Keratinocyte (primary cell): ENCODE results near the gene SESTD1. TPM values are rescaled to one million over a fixed set of nuclear protein-coding genes. Genes with fewer than 3 reads are reported as not detected.

Source experiments
- DNase-seq: peaks from one replicate; pipeline ENCODE4 v3.0.0-alpha.2; 2011; ENCODE audit warnings: low read depth, missing footprints, low spot score
- FAIRE-seq: peaks from 2 replicates; lab custom pipeline; 2011; peaks lifted over from hg19 to GRCh38; lab: Jason Lieb, UNC
- H2AFZ ChIP-seq: 2 replicates; pipeline ENCODE4 v1.6.0; 2012; ENCODE audit warnings: low read length, control low read depth, inconsistent platforms; ENCODE audit not compliant: control insufficient read depth
- H3K27ac ChIP-seq: 2 replicates; pipeline ENCODE4 v1.5.1; 2011; ENCODE audit warnings: low read length; ENCODE audit not compliant: control insufficient read depth, insufficient read depth
- H3K27me3 ChIP-seq: 3 replicates; pipeline ENCODE4 v1.6.0; 2011; ENCODE audit warnings: low read length; ENCODE audit not compliant: control insufficient read depth, insufficient read depth; ENCODE audit errors: extremely low read depth
- H3K36me3 ChIP-seq, 2 experiments: 2 replicates in 1 of 2; 3 replicates in 1 of 2; pipeline ENCODE4 v1.5.1; 2011; ENCODE audit warnings: low read length in 2 of 2, mild to moderate bottlenecking in 1 of 2; ENCODE audit not compliant: control insufficient read depth in 2 of 2, insufficient read depth in 2 of 2; ENCODE audit errors: extremely low read depth in 1 of 2
- H3K4me1 ChIP-seq: 3 replicates; pipeline ENCODE4 v1.5.1; 2011; ENCODE audit warnings: low read length; ENCODE audit not compliant: control insufficient read depth, insufficient read depth; ENCODE audit errors: extremely low read depth
- H3K4me2 ChIP-seq: 3 replicates; pipeline ENCODE4 v1.6.0; 2011; ENCODE audit warnings: low read depth, low read length; ENCODE audit not compliant: control insufficient read depth, insufficient read depth; ENCODE audit errors: extremely low read depth
- H3K4me3 ChIP-seq, 3 experiments: fragments of 200-600 bp in 1 of 3; sonication (generic) in 1 of 3; 2 replicates in 2 of 3; 3 replicates in 1 of 3; pipeline ENCODE4 v1.5.1; 2011 to 2016; ENCODE audit warnings: low read length in 3 of 3, mild to moderate bottlenecking in 3 of 3, control low read depth in 2 of 3, inconsistent platforms in 1 of 3, low read depth in 1 of 3, mixed read lengths in 1 of 3, mixed run types in 1 of 3, moderate library complexity in 1 of 3; ENCODE audit not compliant: control insufficient read depth in 2 of 3, insufficient read depth in 2 of 3; ENCODE audit errors: extremely low read depth in 1 of 3
- H3K79me2 ChIP-seq: 2 replicates; pipeline ENCODE4 v1.6.0; 2012; ENCODE audit warnings: low read length; ENCODE audit not compliant: control insufficient read depth, insufficient read depth
- H3K9ac ChIP-seq: 3 replicates; pipeline ENCODE4 v1.6.0; 2011; ENCODE audit warnings: low read length; ENCODE audit not compliant: control insufficient read depth, insufficient read depth; ENCODE audit errors: extremely low read depth
- H3K9me1 ChIP-seq: 3 replicates; pipeline ENCODE4 v1.6.0; 2011; ENCODE audit warnings: low read length; ENCODE audit not compliant: control insufficient read depth, insufficient read depth; ENCODE audit errors: extremely low read depth
- H3K9me3 ChIP-seq: 2 replicates; pipeline ENCODE4 v1.5.1; 2012; ENCODE audit warnings: low read depth, low read length; ENCODE audit not compliant: control insufficient read depth
- H4K20me1 ChIP-seq: 3 replicates; pipeline ENCODE4 v1.6.0; 2011; ENCODE audit warnings: low read length; ENCODE audit not compliant: control insufficient read depth, insufficient read depth; ENCODE audit errors: extremely low read depth
- EZH2 ChIP-seq: IDR thresholded peaks from one replicate; pipeline ENCODE4 v1.6.1; 2012; ENCODE audit warnings: inconsistent platforms, mild to moderate bottlenecking, low read length, moderate library complexity
- dilution Hi-C: fragments of 300-500 bp; cut with MboI; formaldehyde crosslinking; loops from one replicate; pipeline ENCODE4 v1.7.0; 2020; ENCODE audit warnings: low sequenced_read_pairs; ENCODE audit not compliant: extremely low pct_ligation_motif_present
- polyA plus RNA-seq, 5 experiments: library from polyadenylated mRNA; depleted of rRNA in 3 of 5; stranded (reverse) in 3 of 5; stranded (forward) in 1 of 5; unstranded in 1 of 5; fragments of >200 nt; gene quantifications; 1 replicate in 1 of 5; 2 replicates in 3 of 5; 3 replicates in 1 of 5; pipeline versions ENCODE4 v1.2.1 to v1.2.3, GENCODE V29; 2011 to 2012; ENCODE audit warnings: missing spikeins in 2 of 5, low read depth in 1 of 5, low replicate concordance in 1 of 5
- TF ChIP-seq, protein P1 (sequence below), 3 experiments: IDR thresholded peaks in 1 of 3; conservative IDR thresholded peaks in 1 of 3; optimal IDR thresholded peaks in 1 of 3; 2 replicates in 2 of 3; 3 replicates in 1 of 3; pipeline versions ENCODE3 to v1.5.1; 2011; ENCODE audit warnings: low read length in 3 of 3, mild to moderate bottlenecking in 3 of 3, moderate library complexity in 2 of 3, control low read depth in 1 of 3, inconsistent platforms in 1 of 3; ENCODE audit not compliant: insufficient read depth in 2 of 3; ENCODE audit errors: extremely low read depth in 1 of 3

SESTD1 gene
- polyA plus RNA-seq, 1 donor (not counting 4 experiments of a cell fraction or from before 2014, with no cell fraction given) = 22.3 TPM

DNA sequence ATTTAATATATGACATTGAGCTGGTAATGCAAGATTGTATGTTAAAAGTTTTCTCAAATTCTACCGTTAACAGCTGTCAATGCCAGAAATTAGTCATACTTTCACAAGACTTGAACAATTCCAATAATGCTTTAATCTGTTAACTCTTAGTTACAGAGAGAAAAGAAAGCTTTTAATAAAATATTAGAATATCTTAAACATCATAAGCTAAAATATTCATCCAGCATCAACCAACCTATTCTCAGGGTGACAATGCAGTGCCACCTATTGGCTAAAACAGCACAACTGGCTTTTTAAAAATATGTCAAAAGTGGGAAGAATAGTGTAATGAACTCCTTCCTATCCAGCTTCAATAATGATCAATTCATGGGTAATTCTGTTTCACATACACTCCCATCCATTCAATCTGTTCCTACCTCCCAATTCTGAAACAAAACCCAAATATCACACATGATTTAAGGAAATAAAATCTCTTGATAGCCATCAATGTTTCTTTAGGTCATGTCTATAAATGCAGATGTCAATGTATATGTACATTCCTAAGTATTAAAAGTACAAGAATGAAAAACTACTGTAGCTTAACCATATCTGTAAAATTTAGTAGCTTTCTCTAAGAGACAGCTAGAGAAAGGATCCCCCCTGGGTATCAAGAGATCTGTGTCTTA is 134.9 kb downstream of the SESTD1 start:
- no peak for FAIRE-seq
- Histone ChIP-seq H3K27me3 (no peaks in the 10 kb centered on the region), H2AFZ (no peak overlapping the region), H4K20me1 (no peaks in the 10 kb centered on the region), H3K4me2 (no peak overlapping the region), H3K4me1 (no peaks in the 10 kb centered on the region), H3K4me3 (no peak overlapping the region), H3K9me3 (no peaks in the 10 kb centered on the region), H3K9me1 (no peaks in the 10 kb centered on the region), H3K27ac (no peak overlapping the region), H3K9ac (no peak overlapping the region), H3K79me2 (no peaks in the 10 kb centered on the region), H3K36me3 (no peaks in the 10 kb centered on the region)
- no peak for TF ChIP-seq EZH2
- TF ChIP-seq, protein P1, sequence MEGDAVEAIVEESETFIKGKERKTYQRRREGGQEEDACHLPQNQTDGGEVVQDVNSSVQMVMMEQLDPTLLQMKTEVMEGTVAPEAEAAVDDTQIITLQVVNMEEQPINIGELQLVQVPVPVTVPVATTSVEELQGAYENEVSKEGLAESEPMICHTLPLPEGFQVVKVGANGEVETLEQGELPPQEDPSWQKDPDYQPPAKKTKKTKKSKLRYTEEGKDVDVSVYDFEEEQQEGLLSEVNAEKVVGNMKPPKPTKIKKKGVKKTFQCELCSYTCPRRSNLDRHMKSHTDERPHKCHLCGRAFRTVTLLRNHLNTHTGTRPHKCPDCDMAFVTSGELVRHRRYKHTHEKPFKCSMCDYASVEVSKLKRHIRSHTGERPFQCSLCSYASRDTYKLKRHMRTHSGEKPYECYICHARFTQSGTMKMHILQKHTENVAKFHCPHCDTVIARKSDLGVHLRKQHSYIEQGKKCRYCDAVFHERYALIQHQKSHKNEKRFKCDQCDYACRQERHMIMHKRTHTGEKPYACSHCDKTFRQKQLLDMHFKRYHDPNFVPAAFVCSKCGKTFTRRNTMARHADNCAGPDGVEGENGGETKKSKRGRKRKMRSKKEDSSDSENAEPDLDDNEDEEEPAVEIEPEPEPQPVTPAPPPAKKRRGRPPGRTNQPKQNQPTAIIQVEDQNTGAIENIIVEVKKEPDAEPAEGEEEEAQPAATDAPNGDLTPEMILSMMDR (optimal IDR thresholded peaks at IDR 0.05 in 1 of 3, IDR thresholded peaks at IDR 0.05 in 1 of 3, conservative IDR thresholded peaks at IDR 0.05 in 1 of 3; ENCODE audit: extremely low read depth in 1 of 3, insufficient read depth in 2 of 3, low read length in 3 of 3) = peak in 2 of 3 experiments; percentile 48 to 52
- DNase-seq = no peak
- dilution Hi-C loops = no loop called here

- FAIRE-seq (peak; percentile 32), DNase-seq (no peak)
- no peaks in the 10 kb centered on the region for H3K27me3 ChIP-seq
- H3K4me3 ChIP-seq = no peak overlapping the region
- H3K79me2 ChIP-seq = no peaks in the 10 kb centered on the region
- H3K9ac ChIP-seq = no peak overlapping the region
- no peak overlapping the region for H3K27ac ChIP-seq
- no peak for TF ChIP-seq EZH2
- TF ChIP-seq, protein P1 (optimal IDR thresholded peaks at IDR 0.05 in 1 of 3, IDR thresholded peaks at IDR 0.05 in 1 of 3, conservative IDR thresholded peaks at IDR 0.05 in 1 of 3; ENCODE audit: extremely low read depth in 1 of 3, insufficient read depth in 2 of 3, low read length in 3 of 3) = no peak
- no peaks in the 10 kb centered on the region for H3K4me1 ChIP-seq
- H2AFZ ChIP-seq = no peak overlapping the region
- H3K36me3 ChIP-seq = peaks cover 0 to 4% of the 10 kb centered on the region in 2 experiments
- H3K9me3 ChIP-seq = no peaks in the 10 kb centered on the region
- no peaks in the 10 kb centered on the region for H3K9me1 ChIP-seq
- H4K20me1 ChIP-seq = no peaks in the 10 kb centered on the region
- dilution Hi-C loops = no loop called here
- H3K4me2 ChIP-seq = no peak overlapping the region
These were observed 139.2 kb downstream of the SESTD1 start for GRCh38 chr2:179125404-179125803.
